Left lung (tissue), 10 donors: ENCODE measurements around the gene XPNPEP3. TPM values are rescaled to one million over a fixed set of nuclear protein-coding genes. Genes with fewer than 3 reads are reported as not detected.
"Not testable (repeated sequence)": the region's sequence is repeated elsewhere in the genome, so short reads cannot be mapped to it uniquely, and the experiment has no call there.

ENCODE experiments used
- ATAC-seq: fragments of 200-7000 bp; cut with Tn5 transposase; one replicate; pipeline ENCODE4 v1.9.1; 2020; ENCODE audit warnings: moderate library complexity
- DNase-seq, 4 donors: peaks; one replicate each; pipeline ENCODE4 v3.0.0-alpha.2; 2013 to 2020
- H3K27ac ChIP-seq, 2 donors: fragments of 200-600 bp; sonication (generic) in 1 of 2; one replicate each; pipeline versions ENCODE4 v1.5.0 to v1.8.0; 2020 to 2021
- H3K27me3 ChIP-seq, 2 donors: fragments of 200-600 bp; sonication (generic) in 1 of 2; one replicate each; pipeline versions ENCODE4 v1.5.0 to v1.8.0; 2020 to 2021
- H3K36me3 ChIP-seq, 2 donors: fragments of 200-600 bp; sonication (generic) in 1 of 2; one replicate each; pipeline versions ENCODE4 v1.5.0 to v1.8.0; 2020 to 2021
- H3K4me1 ChIP-seq, 2 donors: fragments of 200-600 bp; one replicate each; pipeline ENCODE4 v1.8.0; 2021
- H3K4me3 ChIP-seq, 2 donors: fragments of 200-600 bp; sonication (generic) in 1 of 2; one replicate each; pipeline versions ENCODE4 v1.5.0 to v1.8.0; 2020 to 2021; ENCODE audit warnings: mild to moderate bottlenecking in 1 of 2
- H3K9me3 ChIP-seq, 2 donors: fragments of 200-600 bp; sonication (generic) in 1 of 2; one replicate each; pipeline versions ENCODE4 v1.5.0 to v1.8.0; 2020 to 2021
- CTCF ChIP-seq, 2 donors: fragments of 200-600 bp; sonication (generic) in 1 of 2; IDR thresholded peaks; one replicate each; pipeline versions ENCODE4 v1.5.0 to v1.8.0; 2021; ENCODE audit warnings: antibody characterized with exemption in 2 of 2
- intact Hi-C, 2 donors: fragments of 100-400 bp; cut with DNase I; formaldehyde crosslinking; loops; one replicate each; pipeline versions ENCODE4 v1.11.2 to v1.14.2; 2022
- polyA plus RNA-seq, 6 donors: library from polyadenylated mRNA; unstranded; fragments of 120-200 nt; gene quantifications; one replicate each; pipeline ENCODE4 v1.2.1, GENCODE V29; 2013; ENCODE audit not compliant: insufficient read length in 6 of 6
- total RNA-seq, 2 donors: library from RNA; stranded (reverse); fragmentation: NEBNext Ultra II Directional; extraction: Animal tissue kit (Norgen Biotek cat#: 25700); gene quantifications; one replicate each; pipeline ENCODE4 v1.2.1, GENCODE V29; 2021
- donor health status: DM: no; HTN: yes; CAD: no.
- donor health status: DM: no; HTN: no; CAD: no.

Gene XPNPEP3
- total and polyA plus RNA-seq, 8 donors = 12.1 to 25.6 (median 21.9) TPM

DNA sequence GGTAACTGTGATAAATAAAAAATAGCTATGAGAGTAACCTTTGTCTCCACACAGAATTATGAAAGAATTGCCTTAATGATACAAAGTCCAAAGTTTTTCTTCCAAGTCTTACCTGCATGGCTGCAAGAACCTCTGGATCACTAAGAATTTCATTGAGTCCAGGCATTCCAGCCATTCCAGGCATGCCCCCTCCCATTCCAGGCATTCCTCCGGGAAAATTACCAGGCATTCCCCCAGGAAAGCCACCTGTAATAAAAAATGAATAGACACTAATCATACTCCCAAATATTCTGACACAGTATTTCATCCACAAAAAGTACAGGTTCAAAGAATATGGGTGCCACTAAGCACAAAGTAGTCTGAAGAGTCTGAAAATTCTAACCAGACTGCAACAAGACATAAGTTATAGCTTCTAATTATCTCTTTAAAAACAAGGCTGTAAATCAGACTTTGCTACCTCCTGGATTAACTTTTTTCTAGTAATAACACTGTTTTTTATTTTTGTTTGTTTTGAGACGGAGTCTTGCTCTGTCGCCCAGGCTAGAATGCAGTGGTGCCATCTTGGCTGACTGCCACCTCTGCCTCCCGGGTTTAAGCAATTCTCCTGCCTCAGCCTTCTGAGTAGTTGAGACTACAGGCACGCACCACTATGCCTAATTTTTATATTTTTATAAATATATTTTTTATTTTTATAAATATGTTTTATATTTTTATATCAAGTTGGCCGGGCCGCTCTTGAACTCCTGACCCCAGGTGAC lies 29.8 kb upstream of the XPNPEP3 start:
- intact Hi-C loops = loop anchor here in 1 of 2 donors (10.0 kb wide), 1 partner anchor 308 kb away; no protein-coding TSS in a partner anchor
- Histone ChIP-seq H3K4me3 (no peak overlapping the region), H3K4me1 (no peaks in the 10 kb centered on the region), H3K36me3 (peaks cover 0 to 96% of the 10 kb centered on the region in 2 donors), H3K27me3 (no peaks in the 10 kb centered on the region), H3K9me3 (no peaks in the 10 kb centered on the region), H3K27ac (no peak overlapping the region)
- DNase-seq (no peak), ATAC-seq (no peak)
- TF ChIP-seq CTCF (IDR thresholded peaks at IDR 0.05) = no peak

DNA sequence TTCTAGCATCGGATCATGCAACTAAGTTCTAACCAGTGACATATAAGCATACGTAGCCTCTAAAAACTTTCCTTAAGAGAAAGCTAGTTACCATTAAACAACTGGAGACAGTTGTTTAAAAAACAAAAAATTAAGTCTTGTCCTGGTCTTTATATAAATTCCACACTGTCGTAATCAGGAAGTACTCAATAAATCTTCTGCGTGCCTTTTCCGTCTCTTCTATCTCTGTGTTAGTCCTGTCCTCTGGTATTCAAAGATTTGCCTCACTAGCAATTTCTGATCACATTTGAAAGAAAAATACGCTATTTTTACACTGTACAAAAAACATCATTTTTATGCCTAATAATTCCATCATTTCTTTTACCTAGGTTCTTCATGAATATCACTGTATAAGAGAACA lies 27.8 kb upstream of the XPNPEP3 start:
- no peak overlapping the region for H3K4me3 ChIP-seq
- no peak for TF ChIP-seq CTCF (IDR thresholded peaks at IDR 0.05)
- intact Hi-C loops = loop anchor here in 1 of 2 donors (10.0 kb wide), 1 partner anchor 306 kb away; no protein-coding TSS in a partner anchor
- H3K36me3 ChIP-seq = peaks cover 0 to 98% of the 10 kb centered on the region in 2 donors
- H3K4me1 ChIP-seq = no peaks in the 10 kb centered on the region
- DNase-seq (no peak), ATAC-seq (no peak)
- no peaks in the 10 kb centered on the region for H3K27me3 ChIP-seq
- H3K9me3 ChIP-seq = no peaks in the 10 kb centered on the region
- no peak overlapping the region for H3K27ac ChIP-seq

DNA sequence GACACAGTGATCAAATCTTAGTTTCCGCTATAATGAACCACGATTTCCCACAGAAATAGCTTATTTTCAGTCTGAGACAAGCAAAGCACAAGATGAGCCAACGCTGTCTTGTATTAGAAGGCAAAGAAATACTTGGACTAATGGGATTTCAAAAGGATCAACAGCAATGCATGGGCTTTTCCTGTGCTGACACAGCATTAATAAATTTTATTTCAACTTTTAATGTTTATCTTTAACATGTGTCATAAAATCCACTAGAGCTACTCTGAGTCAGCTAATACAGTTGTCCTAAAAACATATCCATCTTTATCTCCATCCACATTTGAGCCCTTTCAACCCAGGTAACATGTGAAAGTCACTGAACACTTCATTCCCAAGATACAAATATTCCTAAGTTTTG lies 22.3 kb upstream of the XPNPEP3 start:
- Histone ChIP-seq H3K9me3 (no peaks in the 10 kb centered on the region), H3K27ac (no peak overlapping the region), H3K4me3 (no peak overlapping the region), H3K4me1 (no peaks in the 10 kb centered on the region), H3K36me3 (peaks cover 0 to 99% of the 10 kb centered on the region in 2 donors), H3K27me3 (no peaks in the 10 kb centered on the region)
- no peak for TF ChIP-seq CTCF (IDR thresholded peaks at IDR 0.05)
- DNase-seq (no peak), ATAC-seq (no peak)
- intact Hi-C loops = no loop called here

DNA sequence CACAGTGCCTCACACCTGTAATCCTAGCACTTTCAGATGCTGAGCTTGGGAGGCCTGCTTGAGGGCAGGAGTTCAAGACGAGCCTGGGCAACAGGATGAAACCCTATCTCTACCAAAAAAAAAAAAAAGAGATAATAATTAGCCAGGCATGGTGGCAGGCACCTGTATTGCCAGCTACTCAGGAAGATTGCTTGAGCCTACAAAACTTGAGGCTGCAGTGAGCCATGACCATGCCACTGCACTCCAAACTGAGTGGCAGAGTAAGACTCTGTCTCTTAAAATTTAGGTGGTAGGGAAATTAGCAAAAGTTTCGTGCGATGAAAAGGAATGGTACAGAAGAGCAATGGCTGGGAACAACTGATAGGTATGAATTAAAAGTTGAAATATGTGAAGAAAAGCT lies 18.5 kb upstream of the XPNPEP3 start:
- Histone ChIP-seq H3K27me3 (no peaks in the 10 kb centered on the region), H3K27ac (no peak overlapping the region), H3K9me3 (no peaks in the 10 kb centered on the region), H3K4me3 (no peak overlapping the region), H3K36me3 (peaks cover 0 to 100% of the 10 kb centered on the region in 2 donors), H3K4me1 (no peaks in the 10 kb centered on the region)
- intact Hi-C loops = no loop called here
- DNase-seq (no peak), ATAC-seq (no peak)
- no peak for TF ChIP-seq CTCF (IDR thresholded peaks at IDR 0.05)

DNA sequence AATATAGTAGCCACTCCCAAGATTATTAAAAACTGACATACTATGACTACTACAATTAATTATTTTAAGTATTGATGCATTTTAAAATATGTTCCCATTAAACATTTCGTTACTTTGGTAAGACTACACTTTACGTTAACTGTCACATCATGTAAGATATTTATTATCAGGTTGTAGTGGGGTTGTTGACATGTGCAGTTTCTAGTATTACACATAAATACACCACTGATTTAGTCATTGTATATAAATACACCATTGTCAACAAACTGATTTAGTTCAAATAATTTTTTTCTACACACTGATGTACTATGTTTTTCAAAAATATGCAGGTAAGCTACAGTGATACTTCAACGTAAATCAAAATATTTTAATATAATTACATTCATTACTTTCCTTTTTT lies 12.0 kb upstream of the XPNPEP3 start:
- Histone ChIP-seq H3K9me3 (no peaks in the 10 kb centered on the region), H3K4me3 (no peak overlapping the region), H3K27ac (no peak overlapping the region), H3K36me3 (peaks cover 0 to 99% of the 10 kb centered on the region in 2 donors), H3K27me3 (no peaks in the 10 kb centered on the region), H3K4me1 (no peaks in the 10 kb centered on the region)
- DNase-seq = no peak
- TF ChIP-seq CTCF (IDR thresholded peaks at IDR 0.05) = no peak
- ATAC-seq = no peak
- intact Hi-C loops = no loop called here

DNA sequence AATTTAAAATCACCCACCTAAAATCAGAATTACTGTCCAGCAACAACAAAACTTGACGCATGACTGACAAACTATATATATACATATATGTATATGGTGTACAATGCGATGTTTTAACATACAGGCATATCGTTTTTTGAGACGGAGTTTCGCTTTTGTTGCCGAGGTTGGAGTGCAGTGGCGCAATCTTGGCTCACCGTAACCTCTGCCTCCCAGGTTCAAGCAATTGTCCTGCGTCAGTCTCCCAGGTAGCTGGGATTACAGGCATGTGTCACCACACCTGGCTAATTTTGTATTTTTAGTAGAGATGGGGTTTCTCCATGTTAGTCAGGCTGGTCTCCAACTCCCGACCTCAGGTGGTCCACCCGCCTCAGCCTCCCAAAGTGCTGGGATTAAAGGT lies 11.1 kb upstream of the XPNPEP3 start:
- H3K27me3 ChIP-seq, intact Hi-C loops, H3K4me1 ChIP-seq, H3K4me3 ChIP-seq, H3K9me3 ChIP-seq, ATAC-seq, H3K27ac ChIP-seq, DNase-seq: not testable (repeated sequence)
- peaks cover 0 to 99% of the 10 kb centered on the region in 2 donors for H3K36me3 ChIP-seq
